Ovary (tissue), 9 donors: ENCODE results near the gene CHAC1. TPM values are rescaled to one million over a fixed set of nuclear protein-coding genes. Genes with fewer than 3 reads are reported as not detected.

Experiments used
- DNase-seq, 5 donors: peaks; one replicate each; pipeline ENCODE4 v3.0.0-alpha.2; 2019 to 2020
- H3K27ac ChIP-seq, 2 donors: fragments of 200-600 bp; one replicate each; pipeline versions ENCODE4 v1.5.1 to v1.8.0; 2019 to 2022
- H3K27me3 ChIP-seq: fragments of 200-600 bp; one replicate; pipeline ENCODE4 v1.8.0; 2022
- H3K36me3 ChIP-seq: fragments of 200-600 bp; sonication (generic); one replicate; pipeline ENCODE4 v1.5.1; 2019
- H3K4me1 ChIP-seq: one replicate; pipeline ENCODE4 v1.8.1; 2013; ENCODE audit warnings: mild to moderate bottlenecking, moderate library complexity; ENCODE audit not compliant: insufficient read depth
- H3K4me3 ChIP-seq: fragments of 200-600 bp; sonication (generic); one replicate; pipeline ENCODE4 v1.5.1; 2017
- H3K9me3 ChIP-seq, 2 donors: fragments of 200-600 bp in 1 of 2; sonication (generic) in 1 of 2; one replicate each; pipeline versions ENCODE4 v1.5.1 to v1.8.1; 2013 to 2019; ENCODE audit warnings: mild to moderate bottlenecking in 1 of 2, moderate library complexity in 1 of 2
- EP300 ChIP-seq: sonication (generic); formaldehyde crosslinking; IDR thresholded peaks from one replicate; pipeline ENCODE4 v1.6.1; 2017; ENCODE audit warnings: antibody characterized with exemption
- POLR2A ChIP-seq: fragments of 450-650 bp; IDR thresholded peaks from one replicate; pipeline ENCODE4 v1.6.1; 2017; ENCODE audit warnings: antibody characterized with exemption, mild to moderate bottlenecking, moderate library complexity
- WGBS, 3 donors: extraction: QIAGEN DNeasy Blood & Tissue Kit in 1 of 3; methylation state at CpG; one replicate each; pipeline versions ENCODE4 v1.1.5 to v1.1.7; 2013 to 2017; 5-methylcytosine and 5-hydroxymethylcytosine counted together
- intact Hi-C, 4 donors: fragments of 100-400 bp; cut with DNase I; formaldehyde crosslinking; loops; one replicate each; pipeline versions ENCODE4 v1.11.0 to v1.15.1; 2022 to 2023
- polyA plus RNA-seq, 2 donors: library from polyadenylated mRNA; stranded (reverse); fragments of 200-250 nt in 1 of 2; fragments of 350-450 nt in 1 of 2; fragmentation: Illumina TruSeq in 1 of 2; extraction: RNeasy Lipid Tissue Mini Kit (QIAGEN cat#74804) in 1 of 2; gene quantifications; one replicate each; pipeline ENCODE4 v1.2.3, GENCODE V29; 2013 to 2014
- total RNA-seq, 7 donors: library from RNA; depleted of rRNA in 2 of 7; stranded (reverse); fragments of >200 nt in 2 of 7; fragmentation: NEBNext Ultra II Directional in 3 of 7; extraction: Animal tissue kit (Norgen Biotek cat#: 25700) in 3 of 7; gene quantifications; one replicate each; pipeline versions ENCODE4 v1.1.0 to v1.2.4, GENCODE V29; 2016 to 2023
- TF ChIP-seq, protein P1 (sequence below), 3 donors: fragments of 450-650 bp in 2 of 3; fragments of 200-600 bp in 1 of 3; IDR thresholded peaks; one replicate each; pipeline versions ENCODE4 v1.5.1 to v1.8.0; 2016 to 2022; ENCODE audit warnings: antibody characterized with exemption in 3 of 3, mild to moderate bottlenecking in 1 of 3
- donor health status: DM: no; HTN: no; CAD: no; lungs with moderate emphysema.
- donor health status: DM: no; HTN: no; CAD: no.
- donor health status: Bipolar disorder and iron deficiency.
- donor health status: DM: yes; HTN: yes; CAD: no.
- donor health status: DM: no; HTN: no; CAD: no.
- donor health status: DM: yes; HTN: yes; CAD: no.

CHAC1 gene
- total and polyA plus RNA-seq, 9 donors, result 0.18 to 146 (median 2.1) TPM

DNA sequence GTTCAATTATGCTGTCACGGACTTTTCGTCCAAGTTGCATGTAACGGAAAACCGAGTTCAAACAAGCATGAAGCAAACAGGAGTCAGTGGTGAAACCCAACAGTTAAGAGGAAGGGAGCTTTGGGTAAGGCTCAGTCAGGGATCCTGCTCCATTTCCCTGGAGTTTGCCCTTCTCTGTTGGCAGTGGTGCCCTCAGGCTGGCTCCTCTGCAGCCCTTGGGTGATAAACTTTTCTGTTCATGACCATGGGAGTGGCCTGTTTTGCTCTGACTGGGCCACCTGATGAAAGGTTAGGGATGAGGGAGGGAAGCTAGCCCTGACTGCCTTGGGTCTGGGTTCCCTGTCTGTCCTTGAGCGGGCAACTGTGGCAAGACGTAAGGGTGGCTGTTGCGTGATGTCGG lies 16.1 kb downstream of the CHAC1 start:
- intact Hi-C loops, result no loop called here

DNA sequence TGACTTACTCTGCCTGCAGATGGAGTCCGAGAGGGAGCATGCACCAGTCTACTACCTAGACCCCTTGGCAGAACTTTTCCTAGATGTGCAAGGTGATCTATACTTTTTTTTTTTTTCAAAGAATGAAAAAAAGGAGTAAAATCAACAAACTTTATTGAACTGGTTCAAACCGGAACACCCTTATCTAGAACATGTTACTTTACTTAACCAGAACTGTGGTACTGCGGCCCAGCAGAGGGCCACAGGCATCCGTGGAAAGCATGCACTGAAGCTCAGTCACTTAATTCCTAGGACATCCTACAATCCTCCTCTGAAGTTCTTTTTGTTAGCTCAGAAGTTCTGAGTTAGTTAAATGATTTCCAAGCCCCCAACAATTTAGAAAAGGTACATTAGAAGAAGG lies 21.6 kb downstream of the CHAC1 start:
- Histone ChIP-seq H3K36me3 (no peaks in the 10 kb centered on the region), H3K27me3 (no peaks in the 10 kb centered on the region), H3K27ac (no peak overlapping the region), H3K9me3 (no peaks in the 10 kb centered on the region), H3K4me1 (no peaks in the 10 kb centered on the region), H3K4me3 (no peak overlapping the region)
- no peak for DNase-seq
- TF ChIP-seq POLR2A (no peak), EP300 (no peak)
- TF ChIP-seq, protein P1, sequence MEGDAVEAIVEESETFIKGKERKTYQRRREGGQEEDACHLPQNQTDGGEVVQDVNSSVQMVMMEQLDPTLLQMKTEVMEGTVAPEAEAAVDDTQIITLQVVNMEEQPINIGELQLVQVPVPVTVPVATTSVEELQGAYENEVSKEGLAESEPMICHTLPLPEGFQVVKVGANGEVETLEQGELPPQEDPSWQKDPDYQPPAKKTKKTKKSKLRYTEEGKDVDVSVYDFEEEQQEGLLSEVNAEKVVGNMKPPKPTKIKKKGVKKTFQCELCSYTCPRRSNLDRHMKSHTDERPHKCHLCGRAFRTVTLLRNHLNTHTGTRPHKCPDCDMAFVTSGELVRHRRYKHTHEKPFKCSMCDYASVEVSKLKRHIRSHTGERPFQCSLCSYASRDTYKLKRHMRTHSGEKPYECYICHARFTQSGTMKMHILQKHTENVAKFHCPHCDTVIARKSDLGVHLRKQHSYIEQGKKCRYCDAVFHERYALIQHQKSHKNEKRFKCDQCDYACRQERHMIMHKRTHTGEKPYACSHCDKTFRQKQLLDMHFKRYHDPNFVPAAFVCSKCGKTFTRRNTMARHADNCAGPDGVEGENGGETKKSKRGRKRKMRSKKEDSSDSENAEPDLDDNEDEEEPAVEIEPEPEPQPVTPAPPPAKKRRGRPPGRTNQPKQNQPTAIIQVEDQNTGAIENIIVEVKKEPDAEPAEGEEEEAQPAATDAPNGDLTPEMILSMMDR (IDR thresholded peaks at IDR 0.05), result no peak
- 57 to 78% (median 72%) methylated on average over 4 of the region's 4 CpGs for WGBS, 3 donors
- intact Hi-C loops, result no loop called here

More for the DNA sequence above, 16.1 kb downstream of the CHAC1 start:
- no peak overlapping the region for H3K4me3 ChIP-seq
- peaks cover 8% of the 10 kb centered on the region for H3K4me1 ChIP-seq
- no peaks in the 10 kb centered on the region for H3K27me3 ChIP-seq
- H3K9me3 ChIP-seq, result no peaks in the 10 kb centered on the region
- TF ChIP-seq EP300, result no peak
- TF ChIP-seq, protein P1 (IDR thresholded peaks at IDR 0.05), result no peak
- TF ChIP-seq POLR2A, result no peak
- no peak overlapping the region for H3K27ac ChIP-seq
- WGBS, 3 donors, result 88 to 94% (median 94%) methylated on average over 8 of the region's 8 CpGs
- no peak for DNase-seq
- no peaks in the 10 kb centered on the region for H3K36me3 ChIP-seq

DNA sequence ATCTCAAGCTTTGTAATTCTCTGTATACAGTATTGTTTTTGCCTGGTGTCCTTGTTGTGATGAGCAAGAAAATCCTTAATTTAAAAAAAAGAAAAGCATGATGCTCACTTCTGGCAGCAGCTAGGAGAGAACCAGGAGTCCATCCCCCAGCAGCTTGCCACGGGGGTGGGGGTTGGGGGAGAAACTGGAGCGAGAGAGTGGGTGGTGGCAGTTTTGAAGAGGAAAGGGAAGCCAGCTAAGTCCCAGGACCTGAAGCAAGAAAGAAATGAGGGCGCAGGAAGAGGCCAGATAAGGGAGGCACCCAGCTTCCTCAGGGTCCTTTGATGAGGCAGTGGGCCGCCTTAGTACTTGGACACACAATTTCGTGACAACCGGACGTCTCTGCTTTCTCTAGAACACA lies 23.5 kb downstream of the CHAC1 start:
- H3K4me3 ChIP-seq, result no peak overlapping the region
- intact Hi-C loops, result no loop called here
- no peaks in the 10 kb centered on the region for H3K36me3 ChIP-seq
- no peaks in the 10 kb centered on the region for H3K9me3 ChIP-seq
- WGBS, 3 donors, result 75 to 79% (median 76%) methylated on average over 7 of the region's 7 CpGs
- TF ChIP-seq EP300 (no peak), POLR2A (no peak)
- TF ChIP-seq, protein P1 (IDR thresholded peaks at IDR 0.05), result no peak
- no peak for DNase-seq
- H3K27me3 ChIP-seq, result no peaks in the 10 kb centered on the region
- no peaks in the 10 kb centered on the region for H3K4me1 ChIP-seq
- H3K27ac ChIP-seq, result no peak overlapping the region

DNA sequence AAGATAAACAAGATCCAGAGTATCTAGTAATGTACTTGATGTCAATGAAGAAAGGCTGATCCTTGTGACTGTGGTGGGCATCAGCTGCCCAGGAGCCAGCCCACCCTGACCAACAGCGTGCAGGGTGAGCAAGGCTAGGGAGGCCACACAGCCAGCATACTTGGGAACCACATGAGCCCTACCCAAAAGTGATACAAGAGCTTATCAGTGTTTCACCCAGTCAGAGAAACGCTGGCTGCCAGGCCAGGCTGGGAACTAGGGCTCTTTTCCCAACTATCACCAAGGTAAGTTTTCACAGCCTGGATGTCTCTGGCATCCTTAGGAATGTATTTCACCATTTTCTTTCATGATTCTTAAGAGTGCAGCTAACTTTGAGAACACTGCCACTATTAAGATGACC lies 24.9 kb downstream of the CHAC1 start:
- no peaks in the 10 kb centered on the region for H3K27me3 ChIP-seq
- DNase-seq, result no peak
- no peaks in the 10 kb centered on the region for H3K9me3 ChIP-seq
- TF ChIP-seq POLR2A (no peak), EP300 (no peak)
- TF ChIP-seq, protein P1 (IDR thresholded peaks at IDR 0.05), result no peak
- intact Hi-C loops, result no loop called here
- H3K27ac ChIP-seq, result no peak overlapping the region
- H3K4me3 ChIP-seq, result no peak overlapping the region
- H3K36me3 ChIP-seq, result no peaks in the 10 kb centered on the region
- H3K4me1 ChIP-seq, result no peaks in the 10 kb centered on the region
- 62 to 80% (median 70%) methylated on average over 2 of the region's 2 CpGs for WGBS, 3 donors

DNA sequence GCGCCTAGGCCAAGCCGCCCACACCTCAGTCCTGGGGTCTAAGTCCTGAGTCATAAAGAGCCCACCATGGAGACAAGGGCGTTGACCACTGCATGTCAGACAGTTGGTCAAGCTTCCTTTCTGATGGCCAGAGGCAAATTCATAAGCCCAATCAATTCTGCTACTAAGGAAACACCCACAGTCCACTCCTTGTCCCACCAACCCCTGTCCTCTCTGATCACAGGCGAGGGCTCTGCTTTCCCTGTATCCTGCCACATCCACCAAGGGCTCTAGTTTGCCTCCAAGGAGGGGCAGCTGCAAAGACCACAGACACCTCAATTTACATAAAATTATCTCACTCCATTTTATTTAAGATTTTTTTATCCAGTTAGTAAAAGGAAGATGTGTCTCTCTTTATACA lies 25.3 kb downstream of the CHAC1 start:
- Histone ChIP-seq H3K27me3 (no peaks in the 10 kb centered on the region), H3K27ac (no peak overlapping the region), H3K4me1 (no peaks in the 10 kb centered on the region), H3K36me3 (no peaks in the 10 kb centered on the region), H3K9me3 (no peaks in the 10 kb centered on the region), H3K4me3 (no peak overlapping the region)
- DNase-seq, result no peak
- 93 to 96% (median 94%) methylated on average over 4 of the region's 4 CpGs for WGBS, 3 donors
- intact Hi-C loops, result no loop called here
- TF ChIP-seq, protein P1 (IDR thresholded peaks at IDR 0.05), result no peak
- no peak for TF ChIP-seq EP300
- no peak for TF ChIP-seq POLR2A
